Stimulated activated CD8-positive, alpha-beta memory T cell treated with anti-CD3 and anti-CD28 coated beads, Interleukin-7, amount 100 ng/mL, for 4 hours (primary cell): ENCODE data around the gene CHRD.
"Not testable (repeated sequence)": the region's sequence is repeated elsewhere in the genome, so short reads cannot be mapped to it uniquely, and the experiment has no call there.

ENCODE experiments used
- DNase-seq, 2 donors: peaks; one replicate each; pipeline ENCODE4 v3.0.0-alpha.2; 2020; ENCODE audit warnings: low read depth in 2 of 2

Gene CHRD

GRCh38 chr3:184379358-184380184 is at the start of gene CHRD:
TSS of gene CHRD (plus strand) at chr3:184380054. CDS start at chr3:184380319, 265 bp downstream.
- DNase-seq: no peak

GRCh38 chr3:184332370-184333090 is 47.3 kb upstream of the CHRD start:
- no peak for DNase-seq

GRCh38 chr3:184333190-184333589 is 46.7 kb upstream of the CHRD start:
- no peak for DNase-seq

- no peak for DNase-seq
These were observed 46.2 kb upstream of the CHRD start for GRCh38 chr3:184333700-184334099.

GRCh38 chr3:184334470-184335158 is 45.2 kb upstream of the CHRD start:
- DNase-seq: peak in 1 of 2 donors; percentile 30

GRCh38 chr3:184335291-184335660 is 44.6 kb upstream of the CHRD start:
- DNase-seq: no peak

- DNase-seq: peak; percentile 70 to 77
These were observed 44.0 kb upstream of the CHRD start for GRCh38 chr3:184335661-184336546.

- no peak for DNase-seq
These were observed 43.1 kb upstream of the CHRD start for GRCh38 chr3:184336547-184337398.

GRCh38 chr3:184337399-184337714 is 42.5 kb upstream of the CHRD start, which contains the start of gene FAM131A:
TSS of gene FAM131A (plus strand) at chr3:184337600. CDS start at chr3:184337631, 31 bp downstream.
- no peak for DNase-seq

- no peak for DNase-seq
These were observed 41.9 kb upstream of the CHRD start for GRCh38 chr3:184337981-184338380.

- no peak for DNase-seq
These were observed 41.3 kb upstream of the CHRD start for GRCh38 chr3:184338511-184338945.

- no peak for DNase-seq
These were observed 40.9 kb upstream of the CHRD start for GRCh38 chr3:184339001-184339400.

GRCh38 chr3:184339451-184340135 is 40.3 kb upstream of the CHRD start:
- DNase-seq: not testable (repeated sequence)

- DNase-seq: no peak
These were observed 37.9 kb upstream of the CHRD start for GRCh38 chr3:184341925-184342324.

GRCh38 chr3:184343200-184343876 is 36.5 kb upstream of the CHRD start:
- DNase-seq: no peak

- no peak for DNase-seq
These were observed 35.1 kb upstream of the CHRD start for GRCh38 chr3:184344579-184345316.

GRCh38 chr3:184345317-184346144 is 34.3 kb upstream of the CHRD start:
- DNase-seq: no peak
